ENCODE data around the gene ZNF514.
A peak's percentile ranks its signal among the peaks of the same experiment; 100 is the strongest.
"Not testable (repeated sequence)": the region's sequence is repeated elsewhere in the genome, so short reads cannot be mapped to it uniquely, and the experiment has no call there.

The ZNF514 gene

GRCh38 chr2:95159690-95160449 is at the start of gene ZNF514:
Gene ZNF514 (minus strand): TSS chr2:95159848. CDS start chr2:95153253, 6,595 bp downstream.
- FAIRE-seq: no peak

- no peak for FAIRE-seq
These were observed 48.5 kb upstream of the ZNF514 start for GRCh38 chr2:95208106-95208505.

GRCh38 chr2:95207111-95207961 is 47.7 kb upstream of the ZNF514 start, which contains the start of gene ZNF892:
Gene ZNF892 (plus strand): TSS chr2:95207521. CDS start chr2:95207816, 295 bp downstream.
- no peak for FAIRE-seq

- no peak for FAIRE-seq
These were observed 46.4 kb upstream of the ZNF514 start for GRCh38 chr2:95206096-95206495.

- no peak for FAIRE-seq
These were observed 44.7 kb upstream of the ZNF514 start for GRCh38 chr2:95204396-95204795.

- no peak for FAIRE-seq
These were observed 44.3 kb upstream of the ZNF514 start for GRCh38 chr2:95203911-95204310.

GRCh38 chr2:95192956-95193355 is 33.3 kb upstream of the ZNF514 start:
- FAIRE-seq: not testable (repeated sequence)

- no peak for FAIRE-seq
These were observed 26.3 kb upstream of the ZNF514 start for GRCh38 chr2:95185973-95186372.

GRCh38 chr2:95185197-95185596 is 25.5 kb upstream of the ZNF514 start:
- no peak for FAIRE-seq

GRCh38 chr2:95181774-95182173 is 22.1 kb upstream of the ZNF514 start:
- FAIRE-seq: no peak

GRCh38 chr2:95179451-95179850 is 19.8 kb upstream of the ZNF514 start:
- no peak for FAIRE-seq

- FAIRE-seq: no peak
These were observed 14.4 kb upstream of the ZNF514 start for GRCh38 chr2:95174031-95174542.

- FAIRE-seq: no peak
These were observed 12.3 kb upstream of the ZNF514 start for GRCh38 chr2:95171902-95172301.

- FAIRE-seq: no peak
These were observed 6.6 kb upstream of the ZNF514 start for GRCh38 chr2:95166065-95166763.

GRCh38 chr2:95165371-95166064 is 5.9 kb upstream of the ZNF514 start, which contains the start of gene ZNF2:
Gene ZNF2 (plus strand): TSS chr2:95165809. CDS start chr2:95176227, 10,418 bp downstream.
- peak; percentile 95 for FAIRE-seq

- no peak for FAIRE-seq
These were observed 5.4 kb upstream of the ZNF514 start for GRCh38 chr2:95165030-95165370.

GRCh38 chr2:95158891-95159619 is 593 bp downstream of the ZNF514 start:
- FAIRE-seq: no peak

- no peak for FAIRE-seq
These were observed 1.2 kb downstream of the ZNF514 start for GRCh38 chr2:95158441-95158840.

GRCh38 chr2:95149397-95149984 is 10.2 kb downstream of the ZNF514 start:
- no peak for FAIRE-seq

GRCh38 chr2:95143838-95144237 is 15.8 kb downstream of the ZNF514 start:
- no peak for FAIRE-seq

- FAIRE-seq: no peak
These were observed 20.9 kb downstream of the ZNF514 start for GRCh38 chr2:95138702-95139101.

Measured in islet of Langerhans (tissue), 1 donor.